ENCODE data around the gene KMT2A.

Gene KMT2A

DNA sequence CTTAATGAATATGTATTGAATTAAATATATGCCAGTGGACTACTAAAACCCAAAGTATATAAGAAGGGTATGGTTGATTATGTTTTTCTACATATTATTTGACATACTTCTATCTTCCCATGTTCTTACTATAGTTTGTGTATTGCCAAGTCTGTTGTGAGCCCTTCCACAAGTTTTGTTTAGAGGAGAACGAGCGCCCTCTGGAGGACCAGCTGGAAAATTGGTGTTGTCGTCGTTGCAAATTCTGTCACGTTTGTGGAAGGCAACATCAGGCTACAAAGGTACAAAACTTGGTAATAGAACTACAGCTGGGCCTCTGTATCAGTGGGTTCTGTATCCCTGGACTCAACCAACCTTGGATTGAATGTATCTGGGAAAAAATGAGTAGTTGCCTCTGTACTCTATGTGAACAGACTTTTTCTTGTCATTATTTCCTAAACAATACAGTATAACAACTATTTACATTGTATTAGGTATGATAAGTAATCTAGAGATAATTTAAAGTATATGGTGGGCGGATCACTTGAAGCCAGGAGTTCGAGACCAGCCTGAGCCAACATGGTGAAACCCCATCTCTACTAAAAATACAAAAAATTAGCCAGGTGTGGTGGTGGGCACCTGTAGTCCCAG is 52.3 kb downstream of the KMT2A start:
- DNase-seq = peak; percentile 90

DNA sequence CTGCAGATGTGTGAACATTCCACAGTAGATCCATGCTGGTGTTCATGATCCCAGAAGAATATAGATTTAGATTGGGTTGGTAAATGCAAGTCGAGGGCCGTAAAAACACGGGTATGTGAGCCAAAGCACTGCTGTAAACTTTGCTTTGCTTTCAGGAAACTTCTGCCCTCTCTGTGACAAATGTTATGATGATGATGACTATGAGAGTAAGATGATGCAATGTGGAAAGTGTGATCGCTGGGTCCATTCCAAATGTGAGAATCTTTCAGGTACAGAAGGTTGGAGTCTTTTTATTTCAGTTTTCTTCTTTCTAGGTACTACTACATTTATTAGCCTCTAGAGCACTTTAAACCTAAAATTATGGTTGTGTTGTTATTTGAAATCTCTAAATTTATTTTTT is 54.7 kb downstream of the KMT2A start:
- no peak for DNase-seq

DNA sequence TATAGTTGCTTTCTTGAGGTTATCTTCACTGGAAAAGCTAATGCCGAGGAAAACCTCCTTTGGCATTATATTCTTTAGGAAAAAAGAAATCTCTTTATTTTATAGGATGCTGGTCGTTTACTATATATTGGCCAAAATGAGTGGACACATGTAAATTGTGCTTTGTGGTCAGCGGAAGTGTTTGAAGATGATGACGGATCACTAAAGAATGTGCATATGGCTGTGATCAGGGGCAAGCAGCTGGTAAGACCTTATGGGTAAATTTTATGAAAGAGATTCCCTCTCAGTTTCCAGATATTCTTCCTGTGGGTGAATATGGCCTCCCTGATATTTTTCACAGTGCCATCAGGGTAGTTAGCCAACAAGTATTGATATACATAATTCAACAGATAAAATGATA is 61.5 kb downstream of the KMT2A start:
- no peak for DNase-seq

DNA sequence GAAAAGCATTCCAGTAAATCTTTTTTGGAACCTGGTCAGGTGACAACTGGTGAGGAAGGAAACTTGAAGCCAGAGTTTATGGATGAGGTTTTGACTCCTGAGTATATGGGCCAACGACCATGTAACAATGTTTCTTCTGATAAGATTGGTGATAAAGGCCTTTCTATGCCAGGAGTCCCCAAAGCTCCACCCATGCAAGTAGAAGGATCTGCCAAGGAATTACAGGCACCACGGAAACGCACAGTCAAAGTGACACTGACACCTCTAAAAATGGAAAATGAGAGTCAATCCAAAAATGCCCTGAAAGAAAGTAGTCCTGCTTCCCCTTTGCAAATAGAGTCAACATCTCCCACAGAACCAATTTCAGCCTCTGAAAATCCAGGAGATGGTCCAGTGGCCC is 66.9 kb downstream of the KMT2A start:
- DNase-seq = no peak

DNA sequence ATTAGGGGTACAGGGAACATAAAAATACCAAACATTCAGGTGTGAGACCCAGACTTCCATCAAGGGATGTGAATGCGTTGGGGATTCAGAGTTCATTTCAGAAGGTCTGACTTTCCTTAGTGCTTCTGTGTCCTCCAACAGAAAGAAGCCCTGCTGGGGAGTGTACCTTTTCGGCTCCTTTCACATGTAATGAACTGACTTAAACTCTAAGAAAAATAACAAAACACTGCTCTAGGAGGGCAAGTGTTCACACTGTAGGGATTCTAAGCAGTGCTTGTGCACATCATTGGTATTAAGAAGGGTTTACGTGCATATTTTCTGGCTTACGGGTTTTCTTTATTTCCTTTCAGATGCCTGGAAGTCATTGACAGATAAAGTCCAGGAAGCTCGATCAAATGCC is 75.3 kb downstream of the KMT2A start:
- DNase-seq = no peak

DNA sequence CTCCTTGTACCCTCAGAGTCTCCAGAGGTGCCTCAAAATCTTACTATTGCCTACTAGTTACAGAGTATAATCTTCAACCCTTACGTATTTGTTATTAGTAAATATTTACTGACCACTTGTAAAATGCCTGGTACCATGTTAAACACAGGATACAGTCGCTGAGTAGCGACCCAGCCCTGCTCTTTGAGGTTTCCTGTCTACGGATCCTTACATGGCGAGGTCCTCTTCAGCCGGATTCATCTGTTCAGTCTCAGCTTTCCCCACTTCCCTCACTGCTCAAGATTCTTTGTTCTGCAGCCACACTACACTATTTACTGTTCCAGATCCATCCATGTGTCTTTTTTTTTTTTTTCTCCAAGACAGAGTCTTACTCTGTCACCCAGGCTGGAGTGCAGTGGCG is 77.8 kb downstream of the KMT2A start:
- no peak for DNase-seq

DNA sequence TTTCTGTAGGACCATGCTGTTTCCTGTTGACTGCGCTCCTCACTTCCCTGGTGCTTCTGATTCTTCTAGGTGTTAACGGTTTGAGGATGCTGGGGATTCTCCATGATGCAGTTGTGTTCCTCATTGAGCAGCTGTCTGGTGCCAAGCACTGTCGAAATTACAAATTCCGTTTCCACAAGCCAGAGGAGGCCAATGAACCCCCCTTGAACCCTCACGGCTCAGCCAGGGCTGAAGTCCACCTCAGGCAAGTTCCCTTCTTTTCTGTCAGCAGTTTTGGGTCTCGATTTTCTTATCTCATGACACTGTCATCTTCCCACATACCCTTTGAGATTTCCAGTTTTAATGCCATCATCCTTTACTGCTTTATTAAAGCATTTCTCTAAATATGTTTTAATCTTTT is 83.3 kb downstream of the KMT2A start:
- DNase-seq = no peak

DNA sequence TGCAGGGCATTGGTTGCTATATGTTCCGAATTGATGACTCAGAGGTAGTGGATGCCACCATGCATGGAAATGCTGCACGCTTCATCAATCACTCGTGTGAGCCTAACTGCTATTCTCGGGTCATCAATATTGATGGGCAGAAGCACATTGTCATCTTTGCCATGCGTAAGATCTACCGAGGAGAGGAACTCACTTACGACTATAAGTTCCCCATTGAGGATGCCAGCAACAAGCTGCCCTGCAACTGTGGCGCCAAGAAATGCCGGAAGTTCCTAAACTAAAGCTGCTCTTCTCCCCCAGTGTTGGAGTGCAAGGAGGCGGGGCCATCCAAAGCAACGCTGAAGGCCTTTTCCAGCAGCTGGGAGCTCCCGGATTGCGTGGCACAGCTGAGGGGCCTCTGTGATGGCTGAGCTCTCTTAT is 85.6 kb downstream of the KMT2A start:
- DNase-seq = no peak

DNA sequence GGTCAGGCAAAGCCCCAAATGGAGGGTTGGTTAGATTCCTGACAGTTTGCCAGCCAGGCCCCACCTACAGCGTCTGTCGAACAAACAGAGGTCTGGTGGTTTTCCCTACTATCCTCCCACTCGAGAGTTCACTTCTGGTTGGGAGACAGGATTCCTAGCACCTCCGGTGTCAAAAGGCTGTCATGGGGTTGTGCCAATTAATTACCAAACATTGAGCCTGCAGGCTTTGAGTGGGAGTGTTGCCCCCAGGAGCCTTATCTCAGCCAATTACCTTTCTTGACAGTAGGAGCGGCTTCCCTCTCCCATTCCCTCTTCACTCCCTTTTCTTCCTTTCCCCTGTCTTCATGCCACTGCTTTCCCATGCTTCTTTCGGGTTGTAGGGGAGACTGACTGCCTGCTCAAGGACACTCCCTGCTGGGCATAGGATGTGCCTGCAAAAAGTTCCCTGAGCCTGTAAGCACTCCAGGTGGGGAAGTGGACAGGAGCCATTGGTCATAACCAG is 86.3 kb downstream of the KMT2A start:
- DNase-seq = peak; percentile 27

DNA sequence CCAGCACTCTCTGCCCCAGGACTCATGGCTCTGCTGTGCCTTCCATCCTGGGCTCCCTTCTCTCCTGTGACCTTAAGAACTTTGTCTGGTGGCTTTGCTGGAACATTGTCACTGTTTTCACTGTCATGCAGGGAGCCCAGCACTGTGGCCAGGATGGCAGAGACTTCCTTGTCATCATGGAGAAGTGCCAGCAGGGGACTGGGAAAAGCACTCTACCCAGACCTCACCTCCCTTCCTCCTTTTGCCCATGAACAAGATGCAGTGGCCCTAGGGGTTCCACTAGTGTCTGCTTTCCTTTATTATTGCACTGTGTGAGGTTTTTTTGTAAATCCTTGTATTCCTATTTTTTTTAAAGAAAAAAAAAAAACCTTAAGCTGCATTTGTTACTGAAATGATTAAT is 88.1 kb downstream of the KMT2A start:
- no peak for DNase-seq

DNA sequence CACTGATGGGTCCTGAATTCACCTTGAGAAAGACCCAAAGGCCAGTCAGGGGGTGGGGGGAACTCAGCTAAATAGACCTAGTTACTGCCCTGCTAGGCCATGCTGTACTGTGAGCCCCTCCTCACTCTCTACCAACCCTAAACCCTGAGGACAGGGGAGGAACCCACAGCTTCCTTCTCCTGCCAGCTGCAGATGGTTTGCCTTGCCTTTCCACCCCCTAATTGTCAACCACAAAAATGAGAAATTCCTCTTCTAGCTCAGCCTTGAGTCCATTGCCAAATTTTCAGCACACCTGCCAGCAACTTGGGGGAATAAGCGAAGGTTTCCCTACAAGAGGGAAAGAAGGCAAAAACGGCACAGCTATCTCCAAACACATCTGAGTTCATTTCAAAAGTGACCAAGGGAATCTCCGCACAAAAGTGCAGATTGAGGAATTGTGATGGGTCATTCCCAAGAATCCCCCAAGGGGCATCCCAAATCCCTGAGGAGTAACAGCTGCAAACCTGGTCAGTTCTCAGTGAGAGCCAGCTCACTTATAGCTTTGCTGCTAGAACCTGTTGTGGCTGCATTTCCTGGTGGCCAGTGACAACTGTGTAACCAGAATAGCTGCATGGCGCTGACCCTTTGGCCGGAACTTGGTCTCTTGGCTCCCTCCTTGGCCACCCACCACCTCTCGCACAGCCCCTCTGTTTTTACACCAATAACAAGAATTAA is 88.6 kb downstream of the KMT2A start:
- DNase-seq = no peak

DNA sequence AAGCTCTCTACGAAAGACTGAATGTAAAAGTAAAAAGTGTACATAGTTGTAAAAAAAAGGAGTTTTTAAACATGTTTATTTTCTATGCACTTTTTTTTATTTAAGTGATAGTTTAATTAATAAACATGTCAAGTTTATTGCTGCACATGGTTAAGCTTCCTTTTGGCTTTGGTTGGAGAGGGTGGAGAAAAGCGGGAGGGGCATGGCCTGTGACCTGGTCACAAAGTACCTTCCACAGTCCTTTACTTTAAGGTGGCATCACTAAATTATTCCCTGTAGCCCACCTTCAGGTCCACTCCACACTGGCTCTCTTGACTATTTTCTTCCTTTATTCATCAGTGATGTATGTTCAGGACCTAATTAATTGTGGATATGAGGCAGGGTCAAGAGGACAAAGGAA is 90.4 kb downstream of the KMT2A start:
- DNase-seq = no peak

DNA sequence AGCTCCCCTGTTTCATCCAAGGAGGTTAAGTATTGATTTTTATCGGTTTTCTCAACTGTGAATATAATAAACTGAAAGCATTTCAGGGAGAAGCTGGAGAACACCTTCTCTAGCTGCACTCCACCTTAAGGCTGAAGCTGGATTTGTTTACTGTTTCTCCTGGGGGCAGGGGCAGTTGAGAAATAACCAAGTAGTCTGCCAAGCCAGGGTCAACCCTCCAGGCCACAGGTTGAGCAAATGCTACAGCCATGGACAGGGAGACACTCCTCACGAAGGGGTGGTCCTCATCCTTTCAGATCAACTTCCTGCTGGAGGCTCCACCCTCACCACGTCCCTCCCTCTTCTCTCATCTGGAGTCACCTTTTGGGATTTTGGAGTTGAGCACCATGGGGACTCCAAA is 90.8 kb downstream of the KMT2A start, which contains the start of gene TTC36:
Gene TTC36 (plus strand): TSS at position 366 of the 400 bp plus-strand sequence. CDS start 21 bp downstream, at position 387.
- DNase-seq = no peak

DNA sequence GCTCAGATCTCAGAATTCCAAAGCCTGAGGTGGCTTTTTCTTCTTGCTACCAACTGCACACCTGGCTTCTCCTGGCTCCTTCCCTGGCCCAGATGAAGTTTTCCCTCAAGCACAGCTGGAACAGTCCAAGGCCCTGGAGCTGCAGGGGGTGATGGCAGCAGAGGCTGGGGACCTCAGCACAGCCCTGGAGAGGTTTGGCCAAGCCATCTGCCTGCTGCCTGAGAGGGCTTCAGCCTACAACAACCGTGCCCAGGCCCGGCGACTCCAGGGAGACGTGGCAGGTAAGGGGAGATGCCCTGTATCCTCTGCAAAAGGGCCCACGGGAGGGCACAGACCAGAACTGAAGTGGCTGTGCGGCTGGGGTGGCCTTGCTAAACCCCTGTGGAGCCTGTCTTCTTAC is 92.2 kb downstream of the KMT2A start:
- no peak for DNase-seq

DNA sequence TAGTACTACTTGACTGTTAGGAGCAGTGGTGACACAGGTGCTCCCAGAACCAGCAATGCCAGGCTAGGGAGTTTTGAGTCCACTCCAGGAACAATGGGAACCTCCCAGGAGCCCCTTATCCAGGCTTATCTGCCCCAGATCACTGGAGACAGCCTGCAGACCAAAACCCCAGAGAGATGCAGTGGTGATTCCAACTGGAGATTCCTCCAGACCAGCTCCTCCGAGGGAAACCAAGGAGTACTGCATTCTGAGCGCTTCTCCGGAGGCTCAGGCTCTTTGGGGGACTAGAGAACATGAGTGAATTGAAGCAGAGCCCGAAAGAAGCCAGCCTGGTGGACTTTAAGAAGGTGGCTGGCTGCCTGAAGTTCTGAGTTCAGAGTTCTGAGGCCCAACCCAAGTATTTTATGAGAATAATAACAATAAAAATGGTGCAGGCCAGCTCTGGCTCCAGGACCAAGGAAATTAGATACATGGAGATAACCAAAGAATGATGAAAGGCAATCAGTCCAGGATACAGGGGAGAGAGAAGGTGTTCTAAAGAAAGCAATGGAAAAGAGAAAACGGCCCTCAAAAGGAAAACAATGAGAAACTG is 93.4 kb downstream of the KMT2A start:
- DNase-seq = no peak

DNA sequence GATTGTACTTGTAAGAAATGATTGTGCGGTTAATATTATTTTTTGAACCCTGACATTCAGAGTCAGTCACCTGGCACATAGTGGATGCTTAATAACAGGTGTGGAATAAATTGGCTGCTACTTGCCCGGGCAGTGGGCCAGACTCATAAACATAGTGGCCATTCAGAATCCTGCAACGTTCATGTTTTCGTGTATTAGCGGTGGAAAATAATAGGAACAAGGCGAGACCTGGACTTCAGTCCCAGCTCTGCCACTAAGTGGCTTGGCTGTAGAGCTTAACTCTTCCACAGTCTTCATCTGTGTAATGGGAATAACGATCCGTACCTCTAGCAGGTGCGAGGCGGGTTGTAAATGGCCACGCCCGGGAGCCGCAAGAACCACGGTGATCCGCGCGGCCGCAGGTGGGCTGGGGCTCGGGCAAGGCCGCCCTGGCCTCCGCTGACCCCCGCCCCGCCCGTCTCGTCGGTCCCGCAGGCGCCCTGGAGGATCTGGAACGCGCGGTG is 93.9 kb downstream of the KMT2A start:
- peak; percentile 39 for DNase-seq

DNA sequence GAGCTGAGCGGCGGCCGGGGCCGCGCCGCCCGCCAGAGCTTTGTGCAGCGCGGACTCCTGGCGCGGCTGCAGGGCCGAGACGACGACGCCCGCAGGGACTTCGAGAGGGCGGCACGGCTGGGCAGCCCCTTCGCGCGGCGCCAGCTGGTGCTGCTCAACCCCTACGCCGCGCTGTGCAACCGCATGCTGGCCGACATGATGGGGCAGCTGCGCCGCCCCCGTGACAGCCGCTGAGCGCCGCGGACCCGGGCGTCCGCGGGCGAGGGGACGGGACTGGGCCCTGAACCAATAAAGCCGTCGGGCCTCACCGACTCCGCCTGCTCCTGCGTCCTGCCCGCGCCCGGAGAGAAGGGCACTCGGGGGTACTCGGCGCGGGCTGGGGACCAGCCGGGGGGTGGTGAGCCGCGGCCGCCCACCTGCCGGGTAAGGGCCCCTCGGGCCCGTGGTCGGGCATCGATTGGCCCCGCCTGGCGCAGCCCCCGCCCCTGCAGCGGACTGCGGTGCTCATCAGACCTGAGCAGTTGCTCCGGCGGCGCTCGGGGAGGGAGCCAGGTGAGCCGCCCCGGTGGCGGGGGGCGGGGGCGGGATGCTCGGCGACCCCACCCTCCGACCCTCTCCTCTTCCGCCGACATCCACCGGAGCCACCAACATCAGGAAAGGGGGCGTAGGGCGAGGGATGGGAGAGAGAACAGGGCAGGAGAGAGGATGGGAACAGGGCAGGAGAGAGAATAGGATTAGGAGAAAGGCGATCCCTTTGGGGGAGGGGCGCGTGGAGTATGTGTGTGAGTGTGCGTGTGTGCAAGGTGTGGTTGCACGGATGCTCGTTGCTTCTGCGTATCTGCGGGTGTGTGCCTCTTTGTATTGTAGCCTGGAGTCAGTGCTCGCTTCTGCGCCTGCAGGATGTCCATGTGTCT is 94.6 kb downstream of the KMT2A start, which contains the start of gene TMEM25:
Gene TMEM25 (plus strand): TSS at position 510 of the 914 bp plus-strand sequence. CDS start 610 bp downstream, outside the sequence.
- peak; percentile 78 for DNase-seq

DNA sequence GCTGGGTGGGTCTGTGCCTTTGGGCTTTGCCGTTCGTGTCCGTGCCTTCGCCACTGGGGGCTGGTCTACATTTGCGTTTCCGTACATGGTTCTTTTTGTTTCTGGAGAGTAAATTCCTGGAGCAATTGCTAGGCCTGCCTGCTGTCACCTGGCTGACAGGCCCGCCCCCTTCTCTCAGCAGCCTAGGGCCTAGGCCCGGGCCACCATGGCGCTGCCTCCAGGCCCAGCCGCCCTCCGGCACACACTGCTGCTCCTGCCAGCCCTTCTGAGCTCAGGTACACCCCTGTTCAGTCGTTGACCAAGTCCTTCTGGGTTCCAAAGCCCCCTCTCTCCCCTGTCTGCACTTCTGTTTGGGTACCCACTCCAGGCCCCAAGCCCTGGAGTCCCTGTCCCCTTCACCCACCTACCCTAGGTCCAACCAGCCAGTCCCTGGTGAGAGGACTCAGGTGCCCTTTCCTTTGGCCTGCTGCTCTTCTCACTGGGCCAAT is 95.3 kb downstream of the KMT2A start:
- no peak for DNase-seq

DNA sequence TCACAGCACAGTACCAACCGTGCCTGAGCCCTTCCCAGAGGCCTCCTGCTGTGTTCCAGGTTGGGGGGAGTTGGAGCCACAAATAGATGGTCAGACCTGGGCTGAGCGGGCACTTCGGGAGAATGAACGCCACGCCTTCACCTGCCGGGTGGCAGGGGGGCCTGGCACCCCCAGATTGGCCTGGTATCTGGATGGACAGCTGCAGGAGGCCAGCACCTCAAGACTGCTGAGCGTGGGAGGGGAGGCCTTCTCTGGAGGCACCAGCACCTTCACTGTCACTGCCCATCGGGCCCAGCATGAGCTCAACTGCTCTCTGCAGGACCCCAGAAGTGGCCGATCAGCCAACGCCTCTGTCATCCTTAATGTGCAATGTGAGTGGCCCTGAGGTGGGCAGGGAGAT is 95.8 kb downstream of the KMT2A start:
- no peak for DNase-seq

DNA sequence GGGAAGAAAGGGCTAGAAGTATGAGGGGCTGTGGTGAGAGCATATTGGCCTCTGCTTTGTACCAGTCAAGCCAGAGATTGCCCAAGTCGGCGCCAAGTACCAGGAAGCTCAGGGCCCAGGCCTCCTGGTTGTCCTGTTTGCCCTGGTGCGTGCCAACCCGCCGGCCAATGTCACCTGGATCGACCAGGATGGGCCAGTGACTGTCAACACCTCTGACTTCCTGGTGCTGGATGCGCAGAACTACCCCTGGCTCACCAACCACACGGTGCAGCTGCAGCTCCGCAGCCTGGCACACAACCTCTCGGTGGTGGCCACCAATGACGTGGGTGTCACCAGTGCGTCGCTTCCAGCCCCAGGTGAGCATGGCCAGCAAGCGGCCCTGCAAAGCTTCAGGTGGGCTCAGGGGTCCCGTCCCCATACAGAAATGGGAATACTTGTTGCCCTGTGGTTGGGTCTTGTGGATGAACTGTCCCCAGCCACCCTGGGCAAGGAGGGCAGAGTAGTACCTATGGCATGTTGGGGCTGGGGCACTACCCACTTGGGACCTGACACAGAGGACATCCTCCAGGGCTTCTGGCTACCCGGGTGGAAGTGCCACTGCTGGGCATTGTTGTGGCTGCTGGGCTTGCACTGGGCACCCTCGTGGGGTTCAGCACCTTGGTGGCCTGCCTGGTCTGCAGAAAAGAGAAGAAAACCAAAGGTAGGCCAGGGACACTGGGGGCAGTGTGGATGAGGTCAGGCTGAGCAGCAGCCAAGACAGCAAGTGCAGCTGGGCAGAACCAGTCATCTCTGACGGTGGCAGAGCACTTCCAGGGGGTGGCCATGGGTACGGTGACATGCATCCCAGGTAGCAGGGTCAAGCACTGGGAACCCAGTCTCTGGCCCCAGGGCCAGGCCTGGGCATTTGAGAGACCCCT is 96.8 kb downstream of the KMT2A start:
- DNase-seq = no peak

Measured in OCI-M1 (cell line).